Body of pancreas (tissue), 4 donors: ENCODE data around the gene EYA3. TPM values are rescaled to one million over a fixed set of nuclear protein-coding genes. Genes with fewer than 3 reads are reported as not detected.

Source experiments
- ATAC-seq: fragments of 150-250 bp; one replicate; pipeline ENCODE4 v1.9.1; 2016
- DNase-seq, 4 donors: peaks; one replicate each; pipeline ENCODE4 v3.0.0-alpha.2; 2019
- H3K27ac ChIP-seq, 4 donors: fragments of 200-600 bp; sonication (generic); 1 replicate in 3 of 4; 2 replicates in 1 of 4; pipeline versions ENCODE4 v1.5.1 to v1.6.1; 2016 to 2019; ENCODE audit warnings: mild to moderate bottlenecking in 1 of 4, mixed read lengths in 1 of 4, moderate library complexity in 1 of 4
- H3K27me3 ChIP-seq, 2 donors: fragments of 200-600 bp; sonication (generic); one replicate each; pipeline ENCODE4 v1.6.0; 2016; ENCODE audit warnings: mild to moderate bottlenecking in 1 of 2
- H3K36me3 ChIP-seq, 2 donors: fragments of 200-600 bp; sonication (generic); replicated peaks in 1 of 2; 2 replicates each; pipeline ENCODE4 v1.5.1; 2016; ENCODE audit warnings: low read depth in 2 of 2; ENCODE audit not compliant: insufficient read depth in 1 of 2
- H3K4me1 ChIP-seq: fragments of 200-600 bp; sonication (generic); one replicate; pipeline ENCODE4 v1.6.0; 2016
- H3K4me3 ChIP-seq, 2 donors: fragments of 200-600 bp; sonication (generic); 1 replicate in 1 of 2; 2 replicates in 1 of 2; pipeline ENCODE4 v1.5.1; 2016 to 2019
- H3K9me3 ChIP-seq, 3 donors: fragments of 200-600 bp; sonication (generic); 1 replicate in 2 of 3; 2 replicates in 1 of 3; pipeline ENCODE4 v1.5.1; 2016
- CTCF ChIP-seq, 7 experiments: fragments of 450-650 bp in 4 of 7; fragments of 200-600 bp in 3 of 7; sonication (generic) in 3 of 7; IDR thresholded peaks; one replicate each; pipeline ENCODE4 v1.5.1; 2016 to 2019; ENCODE audit warnings: antibody characterized with exemption in 7 of 7
- POLR2A ChIP-seq, 3 donors: fragments of 450-650 bp; IDR thresholded peaks; one replicate each; pipeline ENCODE4 v1.6.1; 2016; ENCODE audit warnings: antibody characterized with exemption in 3 of 3, mild to moderate bottlenecking in 2 of 3
- WGBS, 2 donors: methylation state at CpG; one replicate each; pipeline ENCODE4 v1.1.5; 2017; 5-methylcytosine and 5-hydroxymethylcytosine counted together
- intact Hi-C: fragments of 100-400 bp; cut with DNase I; formaldehyde crosslinking; loops from one replicate; pipeline ENCODE4 v1.15.1; 2023
- total RNA-seq, 2 donors: library from RNA; depleted of rRNA; stranded (reverse); fragments of >200 nt; gene quantifications; one replicate each; pipeline ENCODE4 v1.1.0, GENCODE V29; 2016

Gene EYA3
- total RNA-seq, 2 donors from 2014 or later = 7.8 to 15.5 TPM

GRCh38 chr1:27949027-27949426 lies 139.4 kb downstream of the EYA3 start:
- Histone ChIP-seq H3K4me3 (no peak overlapping the region), H3K27me3 (no peaks in the 10 kb centered on the region), H3K4me1 (no peaks in the 10 kb centered on the region), H3K9me3 (no peaks in the 10 kb centered on the region), H3K36me3 (no peaks in the 10 kb centered on the region), H3K27ac (no peak overlapping the region)
- DNase-seq (no peak), ATAC-seq (no peak)
- 85 to 96% methylated on average over 4 to 8 of the region's 8 CpGs for whole genome bisulfite sequencing, 2 donors
- intact Hi-C loops = loop anchor here (10.0 kb wide), 1 partner anchor 64 kb away; no protein-coding TSS in a partner anchor
- TF ChIP-seq CTCF (IDR thresholded peaks at IDR 0.05) = no peak
- TF ChIP-seq POLR2A (IDR thresholded peaks at IDR 0.05) = no peak

- ATAC-seq (no peak), DNase-seq (no peak)
- 73 to 79% methylated on average over 5 of the region's 5 CpGs for WGBS, 2 donors
- Histone ChIP-seq H3K27ac (no peak overlapping the region), H3K27me3 (no peaks in the 10 kb centered on the region), H3K4me3 (no peak overlapping the region), H3K9me3 (no peaks in the 10 kb centered on the region), H3K36me3 (no peaks in the 10 kb centered on the region), H3K4me1 (no peaks in the 10 kb centered on the region)
- intact Hi-C loops = loop anchor here (10.0 kb wide), 1 partner anchor 60 kb away; no protein-coding TSS in a partner anchor
- TF ChIP-seq POLR2A (IDR thresholded peaks at IDR 0.05) (no peak), CTCF (IDR thresholded peaks at IDR 0.05) (no peak)
Measured at GRCh38 chr1:27945020-27945419, 143.4 kb downstream of the EYA3 start.

GRCh38 chr1:27941671-27942540 lies 146.5 kb downstream of the EYA3 start:
- Histone ChIP-seq H3K36me3 (no peaks in the 10 kb centered on the region), H3K27ac (no peak overlapping the region), H3K27me3 (no peaks in the 10 kb centered on the region), H3K9me3 (no peaks in the 10 kb centered on the region), H3K4me3 (no peak overlapping the region), H3K4me1 (no peaks in the 10 kb centered on the region)
- ATAC-seq = no peak
- intact Hi-C loops = loop anchor here (10.0 kb wide), 1 partner anchor 57 kb away; no protein-coding TSS in a partner anchor
- no peak for DNase-seq
- no peak for TF ChIP-seq CTCF (IDR thresholded peaks at IDR 0.05)
- no peak for TF ChIP-seq POLR2A (IDR thresholded peaks at IDR 0.05)
- WGBS, 2 donors = 80 to 85% methylated on average over 8 to 12 of the region's 12 CpGs

- intact Hi-C loops = loop anchor here (10.0 kb wide), 1 partner anchor 56 kb away; no protein-coding TSS in a partner anchor
- Histone ChIP-seq H3K9me3 (no peaks in the 10 kb centered on the region), H3K4me1 (peaks cover 4% of the 10 kb centered on the region), H3K27me3 (no peaks in the 10 kb centered on the region), H3K36me3 (no peaks in the 10 kb centered on the region), H3K4me3 (no peak overlapping the region), H3K27ac (no peak overlapping the region)
- DNase-seq (no peak), ATAC-seq (no peak)
- TF ChIP-seq POLR2A (IDR thresholded peaks at IDR 0.05) (no peak), CTCF (IDR thresholded peaks at IDR 0.05) (no peak)
- 87 to 93% methylated on average over 7 to 9 of the region's 9 CpGs for WGBS, 2 donors
Measured at GRCh38 chr1:27940870-27941560, 147.4 kb downstream of the EYA3 start.
